Measurements from ENCODE around the gene FRMD4A.

DNA sequence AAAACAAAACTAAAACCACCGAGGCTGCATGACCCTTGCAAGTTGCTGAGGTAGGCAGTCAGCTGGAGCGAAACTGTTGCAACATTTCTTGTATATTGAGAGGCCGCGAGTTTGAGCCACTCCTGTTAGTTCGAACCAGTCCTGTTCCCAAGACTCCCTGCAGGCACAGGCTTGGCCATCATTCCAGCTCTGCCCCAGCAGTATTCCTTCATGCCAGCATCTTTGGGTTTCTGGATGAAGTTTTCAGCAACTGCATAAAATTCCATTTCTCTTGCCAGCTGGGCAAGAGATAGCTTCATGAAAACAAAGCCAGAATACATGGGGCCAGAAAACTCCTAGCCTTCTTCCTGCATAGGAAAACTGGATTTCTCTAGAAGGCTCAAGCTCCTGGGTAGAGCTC is 207.6 kb downstream of the FRMD4A start:
- no peak for TF ChIP-seq CTCF (IDR thresholded peaks at IDR 0.05; ENCODE audit: insufficient read depth, low read length, poor library complexity, severe bottlenecking)
- TF ChIP-seq EZH2phosphoT487 (conservative IDR thresholded peaks at IDR 0.05; ENCODE audit: low read length): no peak

Data from SU-DHL-6 (cell line).